Measurements from ENCODE around the gene VRK1.

Gene VRK1

GRCh38 chr14:96893966-96894622 lies 96.9 kb downstream of the VRK1 start:
- TF ChIP-seq CTCF (IDR thresholded peaks at IDR 0.05; ENCODE audit: insufficient read depth, missing control alignments) = no peak
- no peak for FAIRE-seq
- DNase-seq (ENCODE audit: insufficient read length, low spot score) = no peak

GRCh38 chr14:96894966-96895365 lies 97.8 kb downstream of the VRK1 start:
- no peak for TF ChIP-seq CTCF (IDR thresholded peaks at IDR 0.05; ENCODE audit: insufficient read depth, missing control alignments)
- DNase-seq (ENCODE audit: insufficient read length, low spot score) (no peak), FAIRE-seq (no peak)

DNA sequence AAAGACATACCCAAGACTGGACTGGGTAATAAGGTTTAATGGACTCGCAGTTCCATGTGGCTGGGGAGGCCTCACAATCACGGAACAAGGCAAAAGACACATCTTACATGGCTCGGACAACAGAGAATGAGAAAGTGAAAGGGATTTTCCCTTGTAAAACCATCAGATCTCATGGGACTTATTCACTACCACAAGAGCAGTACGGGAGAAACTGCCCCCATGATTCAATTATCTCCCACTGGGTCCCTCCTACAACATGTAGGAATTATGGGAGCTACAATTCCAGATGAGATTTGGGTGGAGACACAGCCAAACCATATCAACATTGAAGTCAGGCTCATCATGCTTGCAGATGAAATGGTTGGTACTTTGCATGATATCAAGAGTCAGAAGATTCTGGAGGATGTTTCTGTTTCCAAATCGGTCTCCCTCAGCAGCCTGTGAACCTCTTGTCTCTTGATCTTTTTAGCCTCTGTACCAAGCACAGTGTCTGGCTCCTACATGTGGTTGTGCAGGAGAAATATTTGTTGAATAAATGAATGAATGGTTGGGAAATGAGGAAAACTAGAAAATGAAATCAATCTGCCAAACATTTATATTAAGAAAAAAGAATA lies 98.6 kb downstream of the VRK1 start:
- TF ChIP-seq CTCF (IDR thresholded peaks at IDR 0.05; ENCODE audit: insufficient read depth, missing control alignments) = no peak
- no peak for FAIRE-seq
- no peak for DNase-seq (ENCODE audit: insufficient read length, low spot score)

- DNase-seq (ENCODE audit: insufficient read length, low spot score) = no peak
- no peak for TF ChIP-seq CTCF (IDR thresholded peaks at IDR 0.05; ENCODE audit: insufficient read depth, missing control alignments)
- no peak for FAIRE-seq
Observed at GRCh38 chr14:96897184-96897583, 100.0 kb downstream of the VRK1 start.

- DNase-seq (ENCODE audit: insufficient read length, low spot score) = no peak
- TF ChIP-seq CTCF (IDR thresholded peaks at IDR 0.05; ENCODE audit: insufficient read depth, missing control alignments) = no peak
- FAIRE-seq = no peak
Observed at GRCh38 chr14:96901227-96901626, 104.0 kb downstream of the VRK1 start.

- no peak for TF ChIP-seq CTCF (IDR thresholded peaks at IDR 0.05; ENCODE audit: insufficient read depth, missing control alignments)
- DNase-seq (ENCODE audit: insufficient read length, low spot score) (no peak), FAIRE-seq (no peak)
Observed at GRCh38 chr14:96902004-96902403, 104.8 kb downstream of the VRK1 start.

DNA sequence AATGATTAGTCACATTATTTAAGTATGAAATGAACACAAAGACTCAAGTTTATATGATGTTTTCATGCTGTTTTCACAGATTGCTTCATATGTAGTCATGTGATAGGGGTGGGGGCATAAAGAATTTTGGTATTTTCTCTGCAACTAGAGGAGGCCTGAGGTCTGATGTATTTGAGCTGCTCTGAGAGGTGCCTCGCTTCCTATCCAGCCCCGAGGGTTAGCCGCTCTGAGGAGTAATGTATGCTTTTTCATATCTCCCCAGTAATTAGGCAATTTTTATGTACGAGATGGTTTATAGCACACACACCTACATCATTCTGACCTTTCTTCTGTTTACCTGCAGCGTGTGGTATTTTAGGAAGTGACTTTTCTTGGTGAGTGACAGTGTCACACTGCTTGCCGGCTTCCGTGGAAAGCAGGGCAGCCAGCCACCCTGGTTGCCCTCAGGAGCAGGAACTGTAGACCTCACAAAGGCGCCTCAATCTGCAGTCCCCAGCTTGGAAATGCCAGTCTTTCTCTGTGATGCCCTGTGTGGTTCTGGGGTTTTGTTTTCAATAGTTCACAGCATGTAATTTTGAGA lies 106.4 kb downstream of the VRK1 start:
- FAIRE-seq = no peak
- TF ChIP-seq CTCF (IDR thresholded peaks at IDR 0.05; ENCODE audit: insufficient read depth, missing control alignments) = no peak
- DNase-seq (ENCODE audit: insufficient read length, low spot score) = no peak

Measured in D721Med (cell line).